Neural progenitor cell (in vitro differentiated cells): Measurements from ENCODE around the gene DSCAML1. TPM values are rescaled to one million over a fixed set of nuclear protein-coding genes. Genes with fewer than 3 reads are reported as not detected.

Experiments used
- DNase-seq: peaks from one replicate; pipeline ENCODE4 v3.0.0-alpha.2; 2016; ENCODE audit warnings: low spot score
- H2AFZ ChIP-seq: fragments of 200-600 bp; sonication (generic); replicated peaks from 2 replicates; pipeline ENCODE4 v1.6.1; 2016; ENCODE audit warnings: antibody characterized with exemption
- H3F3A ChIP-seq: fragments of 200-600 bp; sonication (generic); 2 replicates; pipeline ENCODE4 v1.6.1; 2016; ENCODE audit warnings: antibody characterized with exemption, low read depth
- H3K27ac ChIP-seq: fragments of 200-600 bp; sonication (generic); 2 replicates; pipeline ENCODE4 v1.5.1; 2016; ENCODE audit warnings: mild to moderate bottlenecking
- H3K27me3 ChIP-seq: fragments of 200-600 bp; sonication (generic); 2 replicates; pipeline ENCODE4 v1.6.1; 2016; ENCODE audit warnings: mild to moderate bottlenecking, moderate library complexity
- H3K36me3 ChIP-seq: fragments of 200-600 bp; sonication (generic); 2 replicates; pipeline ENCODE4 v1.5.1; 2016
- H3K4me1 ChIP-seq: fragments of 200-600 bp; sonication (generic); 2 replicates; pipeline ENCODE4 v1.6.1; 2016; ENCODE audit warnings: mixed run types
- H3K4me2 ChIP-seq: fragments of 200-600 bp; sonication (generic); 2 replicates; pipeline ENCODE4 v1.6.1; 2016
- H3K4me3 ChIP-seq: fragments of 200-600 bp; sonication (generic); 2 replicates; pipeline ENCODE4 v1.5.1; 2016
- H3K79me2 ChIP-seq: fragments of 200-600 bp; sonication (generic); 2 replicates; pipeline ENCODE4 v1.6.1; 2016; ENCODE audit warnings: low read depth
- H3K9ac ChIP-seq: fragments of 200-600 bp; sonication (generic); 2 replicates; pipeline ENCODE4 v1.6.1; 2016
- H3K9me3 ChIP-seq: fragments of 200-600 bp; sonication (generic); 2 replicates; pipeline ENCODE4 v1.5.1; 2016; ENCODE audit warnings: low read depth
- H4K20me1 ChIP-seq: fragments of 200-600 bp; sonication (generic); 2 replicates; pipeline ENCODE4 v1.6.1; 2016; ENCODE audit warnings: low read depth
- H3K27ac Mint-ChIP-seq: 3 replicates; pipeline ENCODE4 v1.8.0; 2021; ENCODE audit warnings: mixed read lengths
- H3K27me3 Mint-ChIP-seq: 2 replicates; pipeline ENCODE4 v1.8.0; 2022; ENCODE audit warnings: low read depth, mild to moderate bottlenecking, inconsistent platforms, moderate library complexity, mixed read lengths; ENCODE audit not compliant: insufficient read depth
- H3K36me3 Mint-ChIP-seq: 3 replicates; pipeline ENCODE4 v1.8.0; 2021; ENCODE audit warnings: mixed read lengths
- H3K4me1 Mint-ChIP-seq: 3 replicates; pipeline ENCODE4 v1.8.0; 2021; ENCODE audit warnings: mixed read lengths
- H3K4me3 Mint-ChIP-seq: 3 replicates; pipeline ENCODE4 v1.8.0; 2021; ENCODE audit warnings: mild to moderate bottlenecking, moderate library complexity, mixed read lengths
- H3K9me3 Mint-ChIP-seq: 3 replicates; pipeline ENCODE4 v1.8.0; 2020; ENCODE audit warnings: mixed read lengths
- EZH2 ChIP-seq: fragments of 200-600 bp; sonication (generic); IDR thresholded peaks from 2 replicates; pipeline ENCODE4 v1.6.1; 2017; ENCODE audit warnings: antibody characterized with exemption, mild to moderate bottlenecking, moderate library complexity
- EZH2phosphoT487 ChIP-seq: fragments of 200-600 bp; sonication (generic); IDR thresholded peaks from 2 replicates; pipeline ENCODE4 v1.6.1; 2017; ENCODE audit warnings: antibody characterized with exemption
- total RNA-seq: library from RNA; depleted of rRNA; stranded (reverse); fragments of >200 nt; gene quantifications from 2 replicates; pipeline ENCODE4 v1.2.3, GENCODE V29; 2015; ENCODE audit warnings: low replicate concordance
- TF ChIP-seq, protein P1 (sequence below): fragments of 200-600 bp; sonication (generic); IDR thresholded peaks from 2 replicates; pipeline ENCODE4 v1.5.1; 2017; ENCODE audit warnings: antibody characterized with exemption, mild to moderate bottlenecking

Gene DSCAML1
- total RNA-seq, 1 donor from 2014 or later: 0.06 TPM

DNA sequence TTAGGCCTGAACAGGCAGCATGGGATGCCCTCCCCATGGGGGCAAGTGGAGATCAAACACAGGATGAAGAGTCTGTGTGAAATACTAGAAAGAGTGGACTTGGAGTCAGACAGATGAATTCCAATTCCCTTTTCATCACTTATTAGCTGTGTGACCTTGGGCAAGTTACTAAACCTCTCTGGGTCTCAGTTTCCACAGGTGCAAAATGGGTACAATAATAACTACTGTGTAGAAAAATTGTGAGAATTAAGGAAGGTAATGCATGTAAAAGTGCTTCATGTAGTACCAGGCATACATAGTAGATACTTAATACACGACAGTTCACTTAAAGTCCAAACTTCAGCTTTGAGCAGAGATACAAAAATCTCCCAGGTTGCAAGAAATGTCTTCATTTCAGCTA is 176.4 kb downstream of the DSCAML1 start:
- no peak overlapping the region for H2AFZ ChIP-seq
- H3K27me3 ChIP-seq: no peaks in the 10 kb centered on the region
- H3K9ac ChIP-seq: no peak overlapping the region
- H3K79me2 ChIP-seq: no peaks in the 10 kb centered on the region
- DNase-seq: no peak
- H3F3A ChIP-seq: no peaks in the 10 kb centered on the region
- no peak overlapping the region for H3K27ac ChIP-seq
- no peaks in the 10 kb centered on the region for H3K36me3 ChIP-seq
- H3K4me3 ChIP-seq: no peak overlapping the region
- H4K20me1 ChIP-seq: no peaks in the 10 kb centered on the region
- Mint-ChIP-seq H3K36me3 (no peaks in the 10 kb centered on the region), H3K27ac (no peak overlapping the region), H3K27me3 (peaks cover 2% of the 10 kb centered on the region), H3K4me1 (peaks cover 31% of the 10 kb centered on the region), H3K4me3 (no peak overlapping the region), H3K9me3 (peaks cover 3% of the 10 kb centered on the region)
- H3K4me2 ChIP-seq: no peak overlapping the region
- TF ChIP-seq EZH2: no peak
- TF ChIP-seq, protein P1, sequence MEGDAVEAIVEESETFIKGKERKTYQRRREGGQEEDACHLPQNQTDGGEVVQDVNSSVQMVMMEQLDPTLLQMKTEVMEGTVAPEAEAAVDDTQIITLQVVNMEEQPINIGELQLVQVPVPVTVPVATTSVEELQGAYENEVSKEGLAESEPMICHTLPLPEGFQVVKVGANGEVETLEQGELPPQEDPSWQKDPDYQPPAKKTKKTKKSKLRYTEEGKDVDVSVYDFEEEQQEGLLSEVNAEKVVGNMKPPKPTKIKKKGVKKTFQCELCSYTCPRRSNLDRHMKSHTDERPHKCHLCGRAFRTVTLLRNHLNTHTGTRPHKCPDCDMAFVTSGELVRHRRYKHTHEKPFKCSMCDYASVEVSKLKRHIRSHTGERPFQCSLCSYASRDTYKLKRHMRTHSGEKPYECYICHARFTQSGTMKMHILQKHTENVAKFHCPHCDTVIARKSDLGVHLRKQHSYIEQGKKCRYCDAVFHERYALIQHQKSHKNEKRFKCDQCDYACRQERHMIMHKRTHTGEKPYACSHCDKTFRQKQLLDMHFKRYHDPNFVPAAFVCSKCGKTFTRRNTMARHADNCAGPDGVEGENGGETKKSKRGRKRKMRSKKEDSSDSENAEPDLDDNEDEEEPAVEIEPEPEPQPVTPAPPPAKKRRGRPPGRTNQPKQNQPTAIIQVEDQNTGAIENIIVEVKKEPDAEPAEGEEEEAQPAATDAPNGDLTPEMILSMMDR: no peak
- H3K9me3 ChIP-seq: no peaks in the 10 kb centered on the region
- no peaks in the 10 kb centered on the region for H3K4me1 ChIP-seq

DNA sequence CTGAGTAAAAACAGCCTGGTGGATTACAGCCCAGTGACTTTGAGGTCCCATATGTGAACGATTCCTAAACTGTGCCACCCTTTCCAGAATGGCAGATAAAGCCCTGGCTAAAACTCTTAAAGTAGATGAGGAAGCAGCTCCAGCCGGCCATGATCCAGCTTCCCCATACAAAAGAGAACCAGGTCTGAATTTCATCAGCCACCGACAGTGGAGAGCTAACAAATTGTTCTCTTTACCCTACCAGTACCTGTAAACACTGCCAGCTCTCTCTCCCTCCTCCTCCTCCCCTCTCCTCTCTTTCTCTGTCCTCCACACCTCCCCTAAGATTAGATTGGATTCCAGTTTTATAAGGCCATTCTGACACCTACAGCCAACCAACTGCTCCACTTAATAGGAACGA is 176.9 kb downstream of the DSCAML1 start:
- no peak for DNase-seq
- Histone ChIP-seq H3K27ac (no peak overlapping the region), H2AFZ (no peak overlapping the region), H3K4me3 (no peak overlapping the region), H3K4me1 (no peaks in the 10 kb centered on the region), H3K9me3 (no peaks in the 10 kb centered on the region), H4K20me1 (no peaks in the 10 kb centered on the region), H3F3A (no peaks in the 10 kb centered on the region), H3K79me2 (no peaks in the 10 kb centered on the region), H3K27me3 (no peaks in the 10 kb centered on the region), H3K9ac (no peak overlapping the region), H3K36me3 (no peaks in the 10 kb centered on the region), H3K4me2 (no peak overlapping the region)
- TF ChIP-seq EZH2 (no peak), EZH2phosphoT487 (no peak)
- TF ChIP-seq, protein P1: no peak
- Mint-ChIP-seq H3K4me3 (no peak overlapping the region), H3K36me3 (no peaks in the 10 kb centered on the region), H3K4me1 (peaks cover 31% of the 10 kb centered on the region), H3K27ac (no peak overlapping the region), H3K9me3 (peaks cover 3% of the 10 kb centered on the region), H3K27me3 (peaks cover 2% of the 10 kb centered on the region)

DNA sequence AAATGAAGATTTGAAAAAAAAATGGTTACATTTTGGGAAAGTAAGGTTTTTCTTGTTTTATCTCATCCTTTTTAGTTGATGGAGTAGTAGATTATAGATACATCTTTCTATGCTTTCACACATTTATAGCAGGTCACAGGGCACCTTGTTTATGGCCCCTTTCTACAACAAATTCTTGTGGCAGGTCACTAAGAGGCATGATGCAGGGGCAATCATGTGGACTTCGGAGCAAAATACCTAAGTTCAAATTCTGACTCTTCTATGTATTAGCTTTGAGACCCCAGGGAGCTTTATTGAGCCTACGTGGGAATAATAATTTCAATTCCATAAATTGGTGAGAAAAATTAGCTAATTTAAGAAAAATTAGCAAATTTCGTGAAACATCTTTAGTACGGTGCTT is 177.4 kb downstream of the DSCAML1 start:
- H3K36me3 Mint-ChIP-seq: no peaks in the 10 kb centered on the region
- no peak overlapping the region for H3K27ac Mint-ChIP-seq
- Histone ChIP-seq H3K79me2 (no peaks in the 10 kb centered on the region), H3K4me1 (no peaks in the 10 kb centered on the region), H3K4me2 (no peak overlapping the region), H3F3A (no peaks in the 10 kb centered on the region), H3K27me3 (no peaks in the 10 kb centered on the region), H4K20me1 (no peaks in the 10 kb centered on the region), H3K9me3 (no peaks in the 10 kb centered on the region), H3K4me3 (no peak overlapping the region), H2AFZ (no peak overlapping the region), H3K27ac (no peak overlapping the region), H3K36me3 (no peaks in the 10 kb centered on the region), H3K9ac (no peak overlapping the region)
- peaks cover 6% of the 10 kb centered on the region for H3K9me3 Mint-ChIP-seq
- DNase-seq: no peak
- no peak for TF ChIP-seq EZH2phosphoT487
- TF ChIP-seq, protein P1: no peak
- H3K4me1 Mint-ChIP-seq: peaks cover 30% of the 10 kb centered on the region
- H3K4me3 Mint-ChIP-seq: no peak overlapping the region
- H3K27me3 Mint-ChIP-seq: peaks cover 2% of the 10 kb centered on the region

DNA sequence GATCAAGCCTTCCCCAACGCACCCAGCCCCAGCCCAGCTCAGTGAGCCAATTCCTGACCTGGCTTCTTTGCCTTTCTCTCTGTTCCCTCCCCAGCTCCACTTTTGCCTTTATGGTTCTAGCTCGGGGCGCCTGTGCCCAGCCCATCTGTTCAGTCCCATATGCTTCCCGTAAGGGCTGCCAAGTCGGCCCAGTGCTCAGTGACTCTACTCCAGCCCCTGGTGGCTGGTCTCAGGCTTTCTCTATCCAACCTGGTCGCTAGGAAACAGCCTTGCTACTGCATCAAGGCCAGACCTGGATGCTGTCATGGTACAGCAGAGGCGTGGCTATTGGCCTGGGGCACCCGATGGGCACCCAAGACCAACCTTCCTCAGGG is 178.0 kb downstream of the DSCAML1 start:
- Histone ChIP-seq H3K9me3 (no peaks in the 10 kb centered on the region), H3K4me3 (no peak overlapping the region), H3F3A (peaks cover 3% of the 10 kb centered on the region), H2AFZ (no peak overlapping the region), H3K4me2 (no peak overlapping the region), H3K79me2 (no peaks in the 10 kb centered on the region), H3K27me3 (no peaks in the 10 kb centered on the region), H3K4me1 (no peaks in the 10 kb centered on the region), H3K9ac (no peak overlapping the region), H3K36me3 (no peaks in the 10 kb centered on the region), H3K27ac (no peak overlapping the region), H4K20me1 (no peaks in the 10 kb centered on the region)
- no peaks in the 10 kb centered on the region for H3K36me3 Mint-ChIP-seq
- H3K27ac Mint-ChIP-seq: peak overlapping the region; percentile 88
- H3K4me1 Mint-ChIP-seq: peaks cover 29% of the 10 kb centered on the region
- H3K27me3 Mint-ChIP-seq: peaks cover 2% of the 10 kb centered on the region
- peaks cover 9% of the 10 kb centered on the region for H3K9me3 Mint-ChIP-seq
- TF ChIP-seq, protein P1: peak; percentile 42
- no peak for TF ChIP-seq EZH2
- TF ChIP-seq EZH2phosphoT487: no peak
- DNase-seq: peak; percentile 58
- no peak overlapping the region for H3K4me3 Mint-ChIP-seq
